Prostate gland (tissue), 2 donors: ENCODE results near the gene ARHGAP6.

Source experiments
- POLR2A ChIP-seq: fragments of 450-650 bp; IDR thresholded peaks from one replicate; pipeline ENCODE4 v1.6.1; 2016; ENCODE audit warnings: antibody characterized with exemption, mild to moderate bottlenecking
- POLR2AphosphoS5 ChIP-seq: sonication (generic); formaldehyde crosslinking; IDR thresholded peaks from one replicate; pipeline ENCODE4 v1.6.1; 2017; ENCODE audit warnings: antibody characterized with exemption
- TF ChIP-seq, protein P1 (sequence below), 4 experiments: fragments of 200-600 bp in 2 of 4; fragments of 450-650 bp in 2 of 4; sonication (generic) in 2 of 4; IDR thresholded peaks; 1 replicate in 3 of 4; 2 replicates in 1 of 4; pipeline ENCODE4 v1.5.1; 2016 to 2019; ENCODE audit warnings: antibody characterized with exemption in 4 of 4, mild to moderate bottlenecking in 2 of 4, moderate library complexity in 2 of 4

DNA sequence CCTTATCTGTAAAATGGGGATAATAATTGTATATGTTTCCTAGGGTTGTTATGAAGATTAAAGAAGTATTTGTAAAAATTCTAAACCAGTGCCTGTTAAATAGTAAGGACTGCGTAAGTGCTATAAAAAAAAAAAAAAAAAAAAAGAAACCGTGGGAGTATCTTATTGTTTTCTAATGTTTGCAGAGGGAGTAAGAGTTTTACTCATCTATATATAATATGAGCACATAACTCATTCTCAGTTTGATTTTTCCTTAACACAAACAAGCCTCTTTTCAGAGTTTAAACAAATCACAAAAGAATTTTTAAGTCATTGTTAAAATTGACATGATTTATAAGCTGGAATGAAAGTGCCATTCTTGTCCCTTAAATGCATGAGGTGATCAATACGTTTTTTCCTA is 267.6 kb downstream of the ARHGAP6 start:
- TF ChIP-seq, protein P1, sequence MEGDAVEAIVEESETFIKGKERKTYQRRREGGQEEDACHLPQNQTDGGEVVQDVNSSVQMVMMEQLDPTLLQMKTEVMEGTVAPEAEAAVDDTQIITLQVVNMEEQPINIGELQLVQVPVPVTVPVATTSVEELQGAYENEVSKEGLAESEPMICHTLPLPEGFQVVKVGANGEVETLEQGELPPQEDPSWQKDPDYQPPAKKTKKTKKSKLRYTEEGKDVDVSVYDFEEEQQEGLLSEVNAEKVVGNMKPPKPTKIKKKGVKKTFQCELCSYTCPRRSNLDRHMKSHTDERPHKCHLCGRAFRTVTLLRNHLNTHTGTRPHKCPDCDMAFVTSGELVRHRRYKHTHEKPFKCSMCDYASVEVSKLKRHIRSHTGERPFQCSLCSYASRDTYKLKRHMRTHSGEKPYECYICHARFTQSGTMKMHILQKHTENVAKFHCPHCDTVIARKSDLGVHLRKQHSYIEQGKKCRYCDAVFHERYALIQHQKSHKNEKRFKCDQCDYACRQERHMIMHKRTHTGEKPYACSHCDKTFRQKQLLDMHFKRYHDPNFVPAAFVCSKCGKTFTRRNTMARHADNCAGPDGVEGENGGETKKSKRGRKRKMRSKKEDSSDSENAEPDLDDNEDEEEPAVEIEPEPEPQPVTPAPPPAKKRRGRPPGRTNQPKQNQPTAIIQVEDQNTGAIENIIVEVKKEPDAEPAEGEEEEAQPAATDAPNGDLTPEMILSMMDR (IDR thresholded peaks at IDR 0.05) = no peak
- TF ChIP-seq POLR2AphosphoS5 = no peak
- TF ChIP-seq POLR2A = no peak
